ENCODE measurements around the gene IL17RD. TPM values are rescaled to one million over a fixed set of nuclear protein-coding genes. Genes with fewer than 3 reads are reported as not detected.

The IL17RD gene
- total RNA-seq, 4 donors from 2014 or later, result 2.9 to 5.9 (median 5.4) TPM

- H3K4me3 ChIP-seq (ENCODE audit: low read depth, poor library complexity, severe bottlenecking), result no peak overlapping the region
- TF ChIP-seq POLR2A (IDR thresholded peaks at IDR 0.05) (no peak), CTCF (IDR thresholded peaks at IDR 0.05) (no peak)
- intact Hi-C loops (cut with DNase I; ENCODE audit: low total_unique reads), result no loop called here
- WGBS, 2 donors, result 68 to 75% methylated on average over 3 of the region's 3 CpGs
- no peak for DNase-seq (ENCODE audit: low spot score in 2 of 2)
Measured at GRCh38 chr3:57158325-57158724, 6.8 kb downstream of the IL17RD start.

GRCh38 chr3:57157545-57157944 is 7.6 kb downstream of the IL17RD start:
- no peak for TF ChIP-seq CTCF (IDR thresholded peaks at IDR 0.05)
- no peak for TF ChIP-seq POLR2A (IDR thresholded peaks at IDR 0.05)
- DNase-seq (ENCODE audit: low spot score in 2 of 2), result no peak
- H3K4me3 ChIP-seq (ENCODE audit: low read depth, poor library complexity, severe bottlenecking), result no peak overlapping the region
- 75 to 80% methylated on average over 10 of the region's 10 CpGs for WGBS, 2 donors
- intact Hi-C loops (cut with DNase I; ENCODE audit: low total_unique reads), result no loop called here

GRCh38 chr3:57155310-57155643 is 9.9 kb downstream of the IL17RD start:
- intact Hi-C loops (cut with DNase I; ENCODE audit: low total_unique reads), result no loop called here
- H3K4me3 ChIP-seq (ENCODE audit: low read depth, poor library complexity, severe bottlenecking), result no peak overlapping the region
- DNase-seq (ENCODE audit: low spot score in 2 of 2), result no peak
- TF ChIP-seq POLR2A (IDR thresholded peaks at IDR 0.05), result no peak
- TF ChIP-seq CTCF (IDR thresholded peaks at IDR 0.05), result no peak
- 78 to 80% methylated on average over 3 of the region's 3 CpGs for WGBS, 2 donors

- no peak overlapping the region for H3K4me3 ChIP-seq (ENCODE audit: low read depth, poor library complexity, severe bottlenecking)
- WGBS, 2 donors, result 53 to 58% methylated on average over 15 of the region's 15 CpGs
- DNase-seq (ENCODE audit: low spot score in 2 of 2), result no peak
- no peak for TF ChIP-seq POLR2A (IDR thresholded peaks at IDR 0.05)
- no peak for TF ChIP-seq CTCF (IDR thresholded peaks at IDR 0.05)
- intact Hi-C loops (cut with DNase I; ENCODE audit: low total_unique reads), result no loop called here
Measured at GRCh38 chr3:57154470-57155309, 10.5 kb downstream of the IL17RD start.

GRCh38 chr3:57152151-57153143 is 12.7 kb downstream of the IL17RD start:
- H3K4me3 ChIP-seq (ENCODE audit: low read depth, poor library complexity, severe bottlenecking), result no peak overlapping the region
- TF ChIP-seq CTCF (IDR thresholded peaks at IDR 0.05), result no peak
- TF ChIP-seq POLR2A (IDR thresholded peaks at IDR 0.05), result no peak
- DNase-seq (ENCODE audit: low spot score in 2 of 2), result peak in 1 of 2 donors; percentile 70
- 71 to 74% methylated on average over 19 of the region's 19 CpGs for WGBS, 2 donors
- intact Hi-C loops (cut with DNase I; ENCODE audit: low total_unique reads), result no loop called here
